Amniotic stem cell (primary cell): ENCODE results near the gene NFATC4.
A peak's percentile ranks its signal among the peaks of the same experiment; 100 is the strongest.
"Not testable (repeated sequence)": the region's sequence is repeated elsewhere in the genome, so short reads cannot be mapped to it uniquely, and the experiment has no call there.

ENCODE experiments used
- DNase-seq: peaks from one replicate; lab custom pipeline; 2025; lab: John Stamatoyannopoulos, UW

The NFATC4 gene

DNA sequence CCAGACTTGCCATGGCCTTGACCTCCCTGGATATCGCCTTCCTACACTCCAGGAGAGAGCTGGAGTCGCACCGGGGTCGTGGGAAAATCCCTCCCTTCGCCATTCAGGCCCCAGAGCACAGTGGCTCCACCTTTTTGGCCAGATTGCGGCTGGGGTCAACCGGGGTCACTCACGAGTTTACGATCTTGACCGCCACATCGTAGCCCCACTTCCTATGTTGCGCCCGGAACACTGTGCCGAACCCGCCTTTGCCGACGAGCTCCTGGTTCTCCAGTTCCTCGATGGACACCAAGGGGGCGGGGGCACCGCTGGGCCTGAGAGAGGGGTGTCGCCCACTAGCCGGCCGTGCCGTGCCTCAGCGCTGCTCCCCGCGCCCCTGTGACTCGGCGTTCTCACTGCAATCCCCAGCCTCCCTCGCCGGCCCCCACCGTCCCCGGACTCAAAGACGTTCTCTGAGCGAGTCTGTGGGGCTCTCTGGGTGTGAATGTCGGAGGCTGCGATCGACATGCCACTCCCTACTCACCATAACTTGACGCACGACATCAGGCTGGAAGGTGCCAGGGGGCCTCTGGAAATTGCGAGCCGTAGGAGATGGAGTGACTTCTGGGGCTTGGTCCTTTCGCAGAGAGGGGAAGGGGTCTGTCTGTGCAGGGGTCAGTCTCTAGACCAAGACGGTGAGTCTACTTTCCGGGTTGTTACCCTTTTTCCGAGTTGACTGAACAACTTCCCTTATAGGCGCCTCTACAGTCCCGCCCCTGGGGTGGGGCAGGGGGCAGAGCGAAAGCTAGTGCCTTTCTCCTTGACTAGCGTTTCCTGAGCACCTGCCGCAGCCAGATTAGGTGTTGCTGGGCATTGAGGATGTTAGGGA is 28.5 kb upstream of the NFATC4 start, which contains the start of gene RIPK3:
TSS of gene RIPK3 (minus strand) at position 708 of the 868 bp plus-strand sequence. CDS start at position 543, 165 bp downstream.
- DNase-seq, result no peak

DNA sequence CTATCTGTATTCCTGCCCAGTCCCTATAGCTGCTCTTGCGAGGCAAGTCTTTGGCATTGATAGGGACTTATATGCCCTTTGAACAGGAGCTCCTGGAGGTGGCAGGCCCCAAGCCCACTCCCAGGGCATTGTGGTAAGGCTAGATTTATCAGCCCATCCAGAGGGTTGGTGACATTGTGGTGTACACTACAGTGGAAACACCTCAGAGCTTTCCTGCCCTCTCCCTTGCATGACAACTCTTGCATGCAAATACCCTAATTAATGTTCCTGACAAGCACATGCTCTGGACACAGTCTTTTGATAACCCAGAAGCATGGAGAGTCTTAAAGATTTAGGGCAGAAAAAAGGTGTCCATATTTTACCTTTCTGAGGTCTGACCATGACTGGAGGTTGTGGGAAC is 27.4 kb upstream of the NFATC4 start:
- DNase-seq, result no peak

DNA sequence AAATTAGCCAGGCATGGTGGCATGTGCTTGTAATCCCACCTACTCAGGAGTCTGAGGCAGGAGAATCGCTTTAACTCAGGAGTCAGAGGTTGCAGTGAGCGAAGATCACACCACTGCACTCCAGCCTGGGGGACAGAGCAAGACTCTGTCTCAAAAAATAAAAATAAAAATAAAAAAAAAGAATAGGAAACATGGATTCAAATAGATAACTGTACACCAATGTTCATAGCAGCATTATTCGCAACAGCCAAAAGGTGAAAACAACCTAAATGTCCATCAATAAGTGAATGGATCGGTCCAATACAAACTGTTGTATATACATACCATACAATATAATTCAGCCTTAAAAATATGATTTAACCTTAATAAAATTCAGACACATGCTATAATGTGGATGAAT is 25.1 kb upstream of the NFATC4 start:
- DNase-seq, result no peak

DNA sequence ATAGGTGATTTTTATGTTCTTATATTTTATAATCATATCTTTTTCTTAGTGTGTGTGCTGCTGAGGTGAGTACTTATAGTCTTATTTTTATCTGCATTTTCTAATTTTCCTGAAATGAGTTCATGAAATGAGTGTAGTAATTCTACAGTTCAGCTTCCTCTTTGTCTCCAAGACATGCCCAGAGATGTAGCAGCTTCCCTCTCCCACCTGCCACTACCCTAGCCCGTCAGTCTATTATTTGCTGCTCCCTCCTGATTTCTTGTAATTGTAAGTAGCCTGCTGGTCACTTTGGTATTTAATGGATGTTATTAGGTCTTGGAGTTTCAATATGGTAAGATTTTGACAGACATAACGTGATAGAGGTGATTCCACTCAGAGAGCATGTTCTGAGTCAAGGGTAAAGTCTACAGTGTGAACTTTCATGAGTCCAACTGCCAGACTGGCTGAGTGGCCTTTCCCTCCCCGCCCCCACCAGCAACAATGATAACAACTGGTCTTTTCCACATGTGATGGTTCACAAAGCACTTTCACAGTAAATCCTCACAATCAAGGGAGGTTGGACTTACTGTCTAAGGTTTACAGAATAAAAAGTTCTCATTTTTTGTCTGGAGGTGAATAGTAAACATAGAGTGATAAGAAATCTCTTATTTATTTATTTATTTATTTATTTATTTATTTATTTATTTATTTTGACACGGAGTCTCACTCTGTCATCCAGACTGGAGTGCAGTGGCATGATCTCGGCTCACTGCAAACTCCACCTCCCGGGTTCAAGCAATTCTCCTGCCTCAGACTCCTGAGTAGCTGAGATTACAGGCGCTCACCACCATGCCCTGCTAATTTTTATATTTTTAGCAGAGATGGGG is 24.0 kb upstream of the NFATC4 start:
- no peak for DNase-seq

DNA sequence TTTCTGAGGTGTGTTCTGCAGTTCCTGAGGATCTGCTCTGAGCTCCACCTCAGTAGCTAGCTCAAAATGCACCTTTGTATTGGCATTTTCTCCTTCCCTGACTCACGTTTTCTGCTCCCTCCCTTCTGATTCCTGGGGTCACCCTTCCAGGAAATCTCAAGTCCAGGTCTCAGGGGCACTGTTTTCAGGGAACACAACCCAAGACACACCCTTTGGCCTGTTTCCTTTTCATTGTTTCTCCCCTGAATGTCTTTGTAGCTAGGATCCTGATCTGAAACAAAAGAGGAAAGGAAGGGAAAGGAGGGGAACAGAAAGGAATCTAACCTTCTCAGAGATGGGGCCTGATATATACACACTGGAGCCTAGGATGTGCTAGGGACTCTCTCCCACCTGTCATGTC is 20.9 kb upstream of the NFATC4 start:
- DNase-seq, result no peak

DNA sequence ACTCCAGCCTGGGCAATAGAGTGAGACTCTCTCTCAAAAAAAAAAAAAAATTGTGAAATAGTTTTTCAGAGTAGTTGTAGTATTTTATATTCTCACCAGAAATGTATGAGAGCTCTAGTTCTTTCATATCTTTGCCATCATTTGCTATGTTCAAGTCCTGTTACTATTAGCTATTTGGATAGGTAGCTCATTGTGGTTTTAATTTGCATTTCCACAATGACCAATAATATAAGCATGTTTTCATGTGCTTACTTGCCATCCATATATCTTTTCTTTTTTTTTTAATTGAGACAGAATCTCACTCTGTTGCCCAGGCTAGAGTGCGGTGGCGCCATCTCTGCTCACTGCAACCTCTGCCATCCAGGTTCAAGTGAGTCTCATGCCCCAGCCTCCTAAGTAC is 19.8 kb upstream of the NFATC4 start:
- DNase-seq, result no peak

DNA sequence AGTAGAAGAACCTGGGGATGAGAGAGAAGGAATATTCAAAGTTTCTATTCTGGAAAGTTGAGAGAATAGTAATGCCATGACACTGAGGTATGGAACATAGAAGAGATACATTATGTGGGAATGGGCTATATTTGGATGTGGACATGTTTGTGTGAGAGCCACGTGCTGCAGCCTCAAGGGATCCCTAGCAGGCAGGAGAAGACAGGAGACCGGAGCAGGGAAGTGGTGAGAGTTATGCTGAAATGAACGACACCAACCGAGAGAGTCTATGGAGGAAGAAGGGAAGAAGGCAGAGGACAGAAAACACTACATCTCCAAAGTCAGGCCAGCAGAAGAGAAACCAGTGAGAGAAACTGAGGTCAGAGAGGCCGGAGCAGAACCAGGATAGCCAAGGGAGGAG is 18.2 kb upstream of the NFATC4 start:
- DNase-seq, result no peak

DNA sequence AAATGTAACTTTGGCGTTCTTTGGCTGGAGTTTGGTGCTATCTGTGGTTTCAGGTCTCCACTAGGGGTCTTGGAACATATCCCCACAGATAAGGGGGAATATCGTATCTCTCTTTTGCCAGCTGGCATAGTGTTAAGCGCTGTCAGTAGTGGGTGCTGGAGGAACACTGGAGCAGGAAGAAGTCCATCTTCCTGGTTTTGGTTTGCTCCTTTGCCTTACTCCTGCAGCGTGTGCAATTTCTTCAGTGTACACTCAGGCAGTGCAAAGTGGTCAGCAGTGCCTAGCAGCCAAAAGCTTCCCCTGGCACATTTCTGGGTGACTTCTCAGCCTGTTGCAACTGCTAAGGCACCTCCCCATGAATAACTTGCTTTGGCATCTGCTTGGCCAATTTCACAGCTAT is 16.5 kb upstream of the NFATC4 start:
- DNase-seq, result no peak

DNA sequence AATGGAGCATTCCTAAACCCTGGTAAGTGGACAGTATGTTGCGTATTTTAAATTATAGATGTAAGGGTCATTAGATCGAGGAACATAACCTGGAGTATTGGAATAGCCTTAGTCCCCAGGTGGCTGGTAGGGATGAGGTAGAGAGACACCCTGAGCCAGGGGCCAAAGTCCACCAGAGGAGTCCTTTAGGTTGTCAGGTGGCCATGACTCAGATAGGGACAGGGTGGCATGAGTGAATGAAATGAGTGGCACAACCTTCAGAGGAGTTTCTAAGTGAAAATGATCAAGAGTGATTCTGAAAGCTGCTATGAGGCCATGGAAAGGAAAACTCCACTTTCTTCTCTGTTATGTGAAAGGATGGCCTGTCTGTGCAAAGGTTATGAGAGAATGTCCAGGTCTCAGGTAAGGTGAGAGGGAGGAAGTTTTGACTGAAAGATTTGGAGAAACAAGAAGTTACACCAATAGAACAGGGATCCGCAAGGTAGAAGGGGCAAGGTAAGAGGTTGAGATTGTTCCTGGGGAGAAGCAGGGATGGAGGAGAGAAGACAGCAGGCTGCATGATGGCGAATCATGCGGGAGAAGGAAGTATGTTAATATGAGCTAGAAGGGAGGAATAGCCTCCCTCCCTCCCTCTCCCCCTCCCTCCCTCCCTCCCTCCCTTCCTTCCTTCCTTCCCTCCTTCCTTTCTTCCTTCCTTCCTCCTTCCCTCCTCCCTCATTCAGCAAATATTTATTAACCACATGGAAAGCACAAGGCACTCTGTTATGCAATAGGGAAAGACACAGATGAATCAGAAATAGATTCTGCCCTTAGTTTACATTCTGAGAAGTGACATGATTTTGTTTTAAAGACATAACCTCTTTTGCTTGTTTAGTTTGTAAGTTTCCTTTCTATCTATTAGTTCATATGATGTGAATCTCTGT is 14.2 kb upstream of the NFATC4 start:
- DNase-seq, result no peak

DNA sequence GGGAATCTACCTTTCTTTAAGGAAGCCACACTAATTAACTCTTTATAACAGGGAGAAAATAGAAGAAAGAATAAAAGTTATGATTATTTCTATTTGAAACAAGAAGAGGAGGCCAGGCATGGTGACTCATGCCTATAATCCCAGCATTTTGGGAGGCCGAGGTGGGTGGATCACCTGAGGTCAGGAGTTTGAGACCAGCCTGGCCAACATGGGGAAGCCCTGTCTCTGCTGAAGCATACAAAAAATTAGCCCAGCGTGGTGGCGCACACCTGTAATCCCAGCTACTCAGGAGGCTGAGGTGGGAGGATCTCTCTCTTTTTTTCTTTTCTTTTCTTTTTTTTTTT is 13.5 kb upstream of the NFATC4 start:
- not testable (repeated sequence) for DNase-seq

DNA sequence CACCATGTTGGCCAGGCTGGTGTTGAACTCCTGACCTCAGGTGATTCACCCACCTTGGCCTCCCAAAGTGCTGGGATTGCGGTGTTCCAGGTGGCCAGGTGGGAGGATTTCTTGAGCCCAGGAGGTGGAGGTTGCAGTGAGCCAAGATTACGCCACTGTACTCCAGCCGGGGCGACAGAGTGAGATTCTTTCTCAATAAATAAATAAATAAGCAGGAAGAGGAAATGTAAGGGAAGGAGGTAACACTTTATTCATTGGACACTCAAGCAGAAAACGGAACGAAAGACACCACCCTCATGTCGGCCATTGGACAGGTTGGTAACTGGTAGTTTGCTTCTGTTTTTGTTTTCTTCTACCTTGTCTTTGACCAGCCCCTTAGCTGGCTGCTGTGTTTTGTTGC is 13.0 kb upstream of the NFATC4 start:
- DNase-seq, result no peak

DNA sequence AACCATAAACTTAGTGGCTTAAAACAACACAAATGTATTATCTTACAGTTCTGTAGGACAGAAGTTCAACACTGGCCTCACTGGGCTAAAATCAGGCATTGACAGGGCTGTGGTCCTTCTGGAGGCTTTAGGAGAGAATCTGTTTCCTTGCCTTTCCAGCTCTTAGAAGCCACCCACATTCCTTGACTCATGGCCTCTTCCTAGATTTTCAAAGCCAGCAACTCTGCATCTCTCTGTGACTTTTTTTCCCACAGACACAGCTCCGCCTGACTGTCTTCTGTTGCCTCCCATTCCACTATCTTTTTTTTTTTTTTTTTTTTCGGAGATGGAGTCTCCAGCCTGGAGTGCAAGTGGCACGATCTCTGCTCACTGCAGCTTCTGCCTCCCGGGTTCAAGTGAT is 11.8 kb upstream of the NFATC4 start:
- DNase-seq, result no peak

DNA sequence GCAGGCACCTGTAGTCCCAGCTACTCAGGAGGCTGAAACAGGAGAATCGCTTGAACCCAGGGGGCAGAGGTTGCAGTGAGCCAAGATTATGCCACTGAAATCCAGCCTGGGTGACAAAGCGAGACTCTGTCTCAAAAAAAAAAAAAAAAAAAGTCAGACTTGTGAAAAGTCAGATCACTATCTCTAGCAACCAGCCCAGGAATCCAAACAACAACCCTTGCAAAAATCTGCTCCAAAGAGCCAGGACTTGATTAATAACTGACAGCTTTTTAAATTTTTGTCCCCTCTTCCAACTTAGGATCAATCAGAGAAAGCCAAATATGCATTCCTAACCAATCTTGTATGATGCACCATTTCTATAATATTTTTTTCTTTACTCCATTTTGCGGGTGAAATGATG is 7.7 kb upstream of the NFATC4 start:
- DNase-seq, result no peak

DNA sequence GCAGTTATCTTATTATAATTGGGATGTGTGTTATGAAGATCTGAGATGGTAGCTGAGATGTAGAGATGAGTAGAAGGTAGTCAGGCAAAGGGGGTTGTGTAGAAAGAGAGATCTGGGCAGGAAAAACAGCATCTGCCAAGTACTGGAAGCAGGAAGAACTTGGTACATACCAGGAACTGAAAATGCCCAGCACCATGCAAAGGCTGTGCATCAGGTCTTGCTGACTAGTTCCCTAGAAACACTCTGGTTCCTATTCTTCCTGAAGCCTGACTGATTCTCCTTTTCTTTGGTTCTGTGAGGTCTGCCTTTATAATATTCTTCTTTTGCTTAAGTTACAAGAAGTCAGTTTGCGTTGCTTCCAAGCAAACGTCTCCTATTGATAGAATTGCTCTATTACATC is 6.7 kb upstream of the NFATC4 start:
- DNase-seq, result no peak

DNA sequence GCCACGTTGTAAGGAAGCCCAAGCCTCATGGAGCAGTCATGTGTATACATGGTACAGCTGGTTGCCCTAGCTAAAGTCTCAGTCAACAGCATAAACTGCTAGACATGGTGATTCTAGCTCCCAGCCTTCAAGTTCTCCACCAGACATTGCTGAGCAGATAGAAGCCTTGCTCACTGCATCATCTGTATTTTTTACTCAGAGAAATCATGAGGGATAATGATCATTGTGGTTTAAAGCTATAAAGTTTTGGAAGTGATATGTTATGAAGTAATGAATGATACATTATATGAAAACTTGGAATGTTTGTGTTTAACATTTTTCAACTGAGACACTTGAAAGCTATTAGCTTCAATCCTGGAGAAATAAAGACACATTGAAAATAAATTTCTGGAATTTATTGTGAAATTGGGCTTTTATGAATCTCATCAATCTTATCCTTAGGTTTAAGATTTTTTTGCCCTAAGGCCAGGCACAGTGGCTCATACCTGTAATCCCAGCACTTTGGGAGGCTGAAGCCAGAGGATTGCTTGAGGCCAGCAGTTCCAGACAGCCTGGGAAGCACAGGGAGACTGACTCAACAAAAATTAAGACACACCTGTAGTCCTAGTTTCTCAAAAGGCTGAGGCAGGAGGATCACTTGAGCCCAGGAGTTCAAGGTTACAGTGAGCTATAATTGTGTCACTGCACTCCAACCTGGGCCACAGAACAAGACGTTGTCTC is 5.6 kb upstream of the NFATC4 start:
- no peak for DNase-seq

DNA sequence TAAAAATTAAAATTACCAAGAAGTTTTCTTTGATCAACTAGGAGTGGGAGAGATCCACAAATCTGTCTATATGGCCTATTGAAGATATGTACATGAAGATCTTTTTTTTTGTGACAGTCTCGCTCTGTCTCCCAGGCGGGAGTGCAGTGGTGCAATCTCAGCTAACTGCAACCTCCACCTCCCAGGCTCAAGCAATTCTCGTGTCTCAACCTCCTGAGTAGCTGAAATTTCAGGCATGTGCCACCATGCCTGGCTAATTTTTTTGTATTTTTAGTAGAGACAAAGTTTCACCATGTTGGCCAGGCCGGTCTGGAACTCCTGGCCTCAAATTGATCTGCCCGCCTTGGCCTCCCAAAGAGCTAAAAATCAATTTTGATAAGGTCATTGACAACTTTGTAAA is 4.6 kb upstream of the NFATC4 start:
- DNase-seq, result no peak

DNA sequence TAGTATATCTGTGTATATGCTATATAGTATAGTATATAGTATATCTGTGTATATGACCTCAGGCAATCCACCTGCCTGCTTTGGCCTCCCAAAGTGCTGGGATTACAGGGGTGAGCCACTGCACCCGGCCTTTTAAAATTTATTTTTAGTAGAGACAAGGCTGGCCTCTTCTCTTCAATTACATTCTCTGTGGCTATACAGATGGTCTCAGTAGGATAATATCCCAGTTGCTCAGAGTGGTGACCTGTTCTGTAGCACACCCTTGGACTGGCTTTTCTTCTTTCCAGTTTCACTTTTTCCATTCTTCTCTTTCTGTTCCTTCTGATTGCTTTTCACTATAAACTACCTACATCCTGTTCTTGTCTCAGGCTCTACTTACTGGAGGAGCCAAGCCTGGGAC is 3.1 kb upstream of the NFATC4 start:
- no peak for DNase-seq

DNA sequence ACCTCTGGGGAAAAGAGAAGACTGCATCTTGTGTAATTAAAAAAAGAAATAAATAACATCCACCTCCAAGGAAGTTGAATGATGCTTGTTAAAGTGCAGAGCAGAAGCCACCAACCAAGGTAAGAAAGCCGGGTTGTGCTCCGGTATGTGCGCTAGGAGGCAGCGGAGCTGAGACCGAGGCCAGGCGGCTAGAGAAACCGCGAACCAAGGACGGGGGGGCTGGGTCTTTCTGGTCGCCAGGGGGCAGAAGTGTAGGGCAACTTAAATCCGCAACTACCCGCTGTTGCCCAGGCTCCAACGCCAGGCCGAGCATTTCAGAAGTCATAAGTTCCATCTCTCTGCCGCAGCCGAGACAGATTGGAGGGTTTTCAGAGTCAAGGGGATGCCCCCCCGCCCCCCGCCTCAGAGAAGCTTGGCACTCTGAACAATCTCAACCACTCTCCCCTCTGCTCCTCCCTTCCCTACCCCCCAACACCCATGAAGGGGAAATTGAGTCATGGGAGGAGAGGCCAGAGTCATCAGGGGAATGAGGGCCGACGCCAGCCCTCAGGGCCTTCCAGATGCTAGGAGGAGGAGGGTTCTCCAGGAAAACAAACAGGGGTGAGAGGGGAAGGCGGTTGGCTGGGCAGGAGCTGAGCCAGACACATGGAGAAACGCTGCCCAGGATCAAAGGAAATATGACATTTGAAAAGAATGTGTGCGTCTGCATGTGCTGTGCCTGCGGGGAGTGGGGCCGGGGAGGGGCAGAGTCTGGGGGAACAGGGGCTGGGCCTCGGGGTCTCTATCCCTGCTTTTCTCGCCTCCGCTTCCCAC is 2.2 kb upstream of the NFATC4 start:
- DNase-seq, result peak; percentile 81

DNA sequence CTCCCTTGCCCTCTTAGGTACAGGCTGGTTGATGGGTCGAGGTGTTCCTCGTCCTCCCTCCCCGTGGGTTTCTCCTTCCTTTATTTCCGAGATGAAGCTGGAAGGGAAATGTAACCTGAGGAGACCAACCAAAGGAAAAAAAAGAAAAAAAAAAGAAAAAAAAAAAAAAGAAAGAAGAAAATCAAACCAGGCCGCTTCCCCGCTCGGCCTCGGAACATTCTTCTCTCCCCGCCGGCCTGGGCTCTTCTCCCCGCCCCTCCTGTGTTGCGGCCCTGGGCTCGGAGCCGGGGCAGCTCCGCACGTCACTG is 1.6 kb upstream of the NFATC4 start:
- DNase-seq, result no peak

DNA sequence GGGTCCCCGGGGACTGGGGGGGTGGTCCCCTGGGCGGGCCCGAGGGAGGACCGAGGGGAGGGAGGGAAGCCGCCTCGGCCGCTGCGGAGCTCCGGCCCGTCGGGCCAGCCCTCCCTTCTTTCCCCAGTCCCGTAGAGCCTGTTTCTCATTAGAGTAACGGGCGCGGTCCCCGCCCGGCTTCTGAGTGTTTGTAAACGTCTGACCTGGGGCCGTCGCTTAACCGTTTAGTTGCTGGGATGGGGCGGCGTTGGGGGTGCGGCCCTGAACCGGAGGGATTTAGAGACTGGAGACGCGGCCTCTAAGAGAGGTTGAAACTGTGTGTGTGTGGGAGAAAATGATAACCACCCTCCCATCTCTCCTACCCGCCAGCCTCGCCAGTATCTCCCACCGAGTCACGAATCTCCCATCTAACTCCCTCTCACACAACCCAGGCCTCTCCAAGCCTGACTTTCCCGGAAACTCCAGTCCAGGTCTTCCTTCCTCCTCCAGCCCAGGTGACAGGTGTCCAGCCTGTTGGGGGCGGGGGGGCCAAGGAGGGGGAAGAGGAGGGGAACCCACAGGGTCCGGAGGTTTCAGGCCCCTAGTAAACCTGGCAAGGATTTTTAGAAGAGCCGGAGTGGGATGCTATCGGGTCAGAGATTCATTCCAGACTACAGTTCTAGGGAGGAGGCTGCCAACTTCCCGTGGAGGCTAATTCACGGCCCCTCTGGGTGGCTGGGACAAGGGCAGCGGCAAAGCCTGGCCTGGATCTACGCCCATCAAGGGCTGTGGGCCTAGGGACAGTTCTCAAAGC is 1.1 kb upstream of the NFATC4 start:
- DNase-seq, result peak; percentile 86
